Activated CD4-positive, alpha-beta T cell treated with anti-CD3 and anti-CD28 coated beads for 36 hours (primary cell): ENCODE measurements around the gene SHC3. TPM values are rescaled to one million over a fixed set of nuclear protein-coding genes. Genes with fewer than 3 reads are reported as not detected.

Experiments
- ATAC-seq: fragments of 200-7000 bp; cut with Tn5 transposase; one replicate; pipeline ENCODE4 v1.10.0; 2021; ENCODE audit warnings: mild to moderate bottlenecking, moderate library complexity
- CTCF ChIA-PET: fragments of 350-600 bp; sonication (Branson Sonifier 250); formaldehyde crosslinking; loops from one replicate; lab custom pipeline; 2021; ENCODE audit warnings: antibody characterized with exemption; lab: Charles Lee
- POLR2A ChIA-PET: fragments of 350-600 bp; sonication (Branson Sonifier 250); formaldehyde crosslinking; loops from one replicate; lab custom pipeline; 2021; ENCODE audit warnings: antibody characterized with exemption, inconsistent platforms; lab: Charles Lee
- DNase-seq: peaks from one replicate; pipeline ENCODE4 v3.0.0-alpha.2; 2020
- H3K27ac Mint-ChIP-seq: one replicate; pipeline ENCODE4 v1.8.0; 2021; ENCODE audit warnings: mixed read lengths
- H3K27me3 Mint-ChIP-seq: one replicate; pipeline ENCODE4 v1.8.0; 2021; ENCODE audit warnings: mixed read lengths
- H3K36me3 Mint-ChIP-seq: one replicate; pipeline ENCODE4 v1.8.0; 2021; ENCODE audit warnings: low read depth, mixed read lengths
- H3K4me1 Mint-ChIP-seq: one replicate; pipeline ENCODE4 v1.8.0; 2021; ENCODE audit warnings: mixed read lengths
- H3K4me3 Mint-ChIP-seq: one replicate; pipeline ENCODE4 v1.8.0; 2021; ENCODE audit warnings: mild to moderate bottlenecking, moderate library complexity, mixed read lengths
- H3K9me3 Mint-ChIP-seq: one replicate; pipeline ENCODE4 v1.8.0; 2021; ENCODE audit warnings: low read depth, mixed read lengths
- intact Hi-C, 2 experiments: fragments of 100-400 bp; cut with DNase I in 1 of 2; cut with micrococcal nuclease in 1 of 2; formaldehyde crosslinking; loops; one replicate each; pipeline versions ENCODE4 v1.14.2 to v1.15.1; 2022 to 2024; cut with DNase I, micrococcal nuclease
- total RNA-seq, 2 experiments: library from RNA; stranded (reverse); gene quantifications; one replicate each; pipeline ENCODE4 v1.2.3, GENCODE V29; 2021

SHC3 gene
- total RNA-seq, 2 experiments from 2014 or later = not detected

DNA sequence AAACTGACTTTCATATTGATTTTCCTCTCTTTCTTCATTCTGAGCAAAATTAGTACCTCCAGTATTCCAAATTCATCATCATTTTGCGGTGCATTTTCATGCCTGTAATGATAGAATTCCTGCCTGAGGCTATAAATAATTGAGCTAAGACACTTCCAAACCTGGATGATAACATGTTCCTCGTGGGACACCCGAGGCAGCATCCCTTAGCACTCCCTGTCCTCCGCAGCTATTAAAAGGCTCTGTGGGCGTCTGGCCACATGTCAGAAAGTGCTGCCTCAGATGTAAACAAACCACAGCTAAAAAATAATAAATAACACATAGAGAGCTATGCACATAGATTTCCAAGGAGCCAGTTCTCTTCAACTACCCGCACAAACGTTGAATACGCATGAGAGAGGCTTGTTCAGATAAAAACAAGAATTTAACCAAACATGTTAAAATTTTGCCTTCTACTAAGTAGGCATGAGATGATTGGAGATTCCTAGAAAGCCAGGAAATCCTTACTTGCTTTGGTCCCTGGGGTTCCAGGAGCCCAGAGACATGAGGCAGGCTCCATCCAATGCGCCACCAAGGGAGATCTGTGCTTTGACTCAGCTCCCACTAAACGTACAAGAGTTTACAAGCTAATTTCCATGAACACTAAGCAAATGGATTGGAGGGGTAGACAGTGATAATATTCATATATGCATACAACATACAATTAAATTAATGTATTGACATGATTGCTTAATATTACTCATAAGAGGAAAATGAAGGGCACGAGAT, 82.7 kb downstream of the SHC3 start:
- Mint-ChIP-seq H3K9me3 (no peaks in the 10 kb centered on the region), H3K27ac (no peak overlapping the region), H3K4me3 (no peak overlapping the region), H3K27me3 (peaks cover 8% of the 10 kb centered on the region), H3K4me1 (no peaks in the 10 kb centered on the region), H3K36me3 (no peaks in the 10 kb centered on the region)
- intact Hi-C loops = no loop called here
- ChIA-PET CTCF (no interaction called here), POLR2A (no interaction called here)
- DNase-seq (no peak), ATAC-seq (no peak)

DNA sequence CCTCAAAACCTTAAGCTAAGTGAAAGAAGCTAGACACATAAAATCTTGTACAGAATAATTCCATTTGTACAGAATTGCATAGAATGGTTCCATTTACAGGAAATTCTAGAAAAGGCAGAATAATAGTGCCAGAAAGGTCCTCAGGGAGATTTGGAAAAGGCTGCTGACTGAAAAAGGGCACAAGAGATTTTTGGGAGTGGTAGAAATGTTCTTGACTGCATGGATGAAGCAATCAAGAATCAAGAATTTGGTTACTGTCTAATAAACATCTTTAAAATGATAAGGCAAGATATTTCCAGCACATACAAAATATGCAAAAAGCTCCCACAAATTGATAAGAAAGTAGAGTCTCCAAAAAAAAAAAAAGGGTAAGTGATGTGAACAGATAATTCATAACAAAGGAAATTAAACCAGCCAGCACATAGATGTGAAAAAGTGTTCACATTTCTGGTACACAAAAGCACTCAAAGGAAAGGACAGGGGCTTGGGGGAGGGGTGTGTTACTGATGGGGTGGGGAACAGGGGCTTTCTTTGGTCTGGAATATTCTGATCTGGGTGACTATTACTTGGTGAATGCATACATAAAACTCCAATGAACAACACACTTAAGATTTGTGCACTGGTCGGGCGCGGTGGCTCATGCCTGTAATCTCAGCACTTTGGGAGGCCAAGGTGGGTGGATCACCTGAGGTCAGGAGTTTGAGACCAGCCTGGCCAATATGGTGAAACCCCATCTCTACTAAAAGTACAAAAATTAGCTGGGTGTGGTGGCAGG, 85.2 kb downstream of the SHC3 start:
- no peaks in the 10 kb centered on the region for H3K9me3 Mint-ChIP-seq
- ATAC-seq = no peak
- H3K27me3 Mint-ChIP-seq = peaks cover 10% of the 10 kb centered on the region
- CTCF ChIA-PET = no interaction called here
- DNase-seq = no peak
- POLR2A ChIA-PET = no interaction called here
- H3K4me1 Mint-ChIP-seq = peaks cover 3% of the 10 kb centered on the region
- H3K36me3 Mint-ChIP-seq = no peaks in the 10 kb centered on the region
- intact Hi-C loops = no loop called here
- H3K4me3 Mint-ChIP-seq = no peak overlapping the region
- no peak overlapping the region for H3K27ac Mint-ChIP-seq

DNA sequence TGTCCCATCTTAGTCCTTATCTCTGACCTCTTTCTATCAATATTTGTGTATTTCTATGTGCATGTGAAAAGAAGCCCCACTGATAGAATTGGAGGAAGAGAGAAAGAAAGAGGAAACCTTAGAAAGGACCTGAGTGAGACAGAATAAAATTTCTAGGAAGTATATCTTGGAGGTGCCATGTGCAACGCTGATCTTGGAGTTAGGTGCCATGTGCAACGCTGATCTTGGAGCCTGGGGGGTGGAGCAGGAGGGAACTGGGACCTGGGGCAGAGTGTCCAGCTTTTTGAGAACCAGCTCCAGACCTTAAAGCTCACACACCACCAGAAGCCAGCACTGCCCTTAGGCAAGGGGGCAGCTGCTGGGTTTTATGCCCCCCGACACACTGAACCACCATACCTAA, 89.4 kb downstream of the SHC3 start:
- DNase-seq (no peak), ATAC-seq (no peak)
- intact Hi-C loops = no loop called here
- Mint-ChIP-seq H3K27ac (no peak overlapping the region), H3K9me3 (no peaks in the 10 kb centered on the region), H3K27me3 (peaks cover 12% of the 10 kb centered on the region), H3K4me3 (no peak overlapping the region), H3K4me1 (peaks cover 3% of the 10 kb centered on the region), H3K36me3 (no peaks in the 10 kb centered on the region)
- CTCF ChIA-PET = no interaction called here
- POLR2A ChIA-PET = no interaction called here

- CTCF ChIA-PET = interaction anchor here (0.8 kb wide), 1 partner anchor 185 kb away, joined by 3 read pairs; no protein-coding TSS in a partner anchor
- intact Hi-C loops = no loop called here
- POLR2A ChIA-PET = no interaction called here
- Mint-ChIP-seq H3K27ac (no peak overlapping the region), H3K9me3 (no peaks in the 10 kb centered on the region), H3K4me1 (peaks cover 3% of the 10 kb centered on the region), H3K27me3 (peaks cover 23% of the 10 kb centered on the region), H3K4me3 (no peak overlapping the region), H3K36me3 (no peaks in the 10 kb centered on the region)
- DNase-seq (no peak), ATAC-seq (no peak)
These were observed 95.0 kb downstream of the SHC3 start for GRCh38 chr9:89083626-89084025.

- Mint-ChIP-seq H3K27ac (no peak overlapping the region), H3K9me3 (no peaks in the 10 kb centered on the region), H3K27me3 (peaks cover 20% of the 10 kb centered on the region), H3K4me1 (no peaks in the 10 kb centered on the region), H3K4me3 (no peak overlapping the region), H3K36me3 (no peaks in the 10 kb centered on the region)
- ChIA-PET CTCF (interaction anchor here (0.7 to 1.7 kb wide), 2 partner anchors 16 to 29 kb away, joined by 3 to 6 read pairs; no protein-coding TSS in a partner anchor), POLR2A (no interaction called here)
- DNase-seq (no peak), ATAC-seq (no peak)
- intact Hi-C loops = no loop called here
These were observed 98.4 kb downstream of the SHC3 start for GRCh38 chr9:89080193-89080592.

GRCh38 chr9:89079391-89079790, 99.2 kb downstream of the SHC3 start:
- Mint-ChIP-seq H3K4me3 (no peak overlapping the region), H3K27me3 (peaks cover 16% of the 10 kb centered on the region), H3K9me3 (no peaks in the 10 kb centered on the region), H3K27ac (no peak overlapping the region), H3K36me3 (no peaks in the 10 kb centered on the region), H3K4me1 (no peaks in the 10 kb centered on the region)
- intact Hi-C loops = no loop called here
- DNase-seq (no peak), ATAC-seq (no peak)
- ChIA-PET CTCF (interaction anchor here (0.5 to 1.7 kb wide), 3 partner anchors 15 to 124 kb away, joined by 3 to 6 read pairs (median 3); no protein-coding TSS in a partner anchor), POLR2A (no interaction called here)

GRCh38 chr9:89078860-89079259, 99.8 kb downstream of the SHC3 start:
- ChIA-PET POLR2A (no interaction called here), CTCF (interaction anchor here (0.5 to 1.7 kb wide), 4 partner anchors 14 to 322 kb away, joined by 3 to 6 read pairs (median 3); no protein-coding TSS in a partner anchor)
- Mint-ChIP-seq H3K9me3 (no peaks in the 10 kb centered on the region), H3K4me3 (no peak overlapping the region), H3K27me3 (peaks cover 19% of the 10 kb centered on the region), H3K27ac (no peak overlapping the region), H3K4me1 (no peaks in the 10 kb centered on the region), H3K36me3 (no peaks in the 10 kb centered on the region)
- DNase-seq (no peak), ATAC-seq (no peak)
- intact Hi-C loops = no loop called here

- no peak overlapping the region for H3K4me3 Mint-ChIP-seq
- H3K27me3 Mint-ChIP-seq = peaks cover 17% of the 10 kb centered on the region
- no peak overlapping the region for H3K27ac Mint-ChIP-seq
- no peaks in the 10 kb centered on the region for H3K36me3 Mint-ChIP-seq
- ATAC-seq (no peak), DNase-seq (no peak)
- no peaks in the 10 kb centered on the region for H3K4me1 Mint-ChIP-seq
- H3K9me3 Mint-ChIP-seq = no peaks in the 10 kb centered on the region
- ChIA-PET CTCF (interaction anchor here (0.6 to 0.7 kb wide), 2 partner anchors 220 to 322 kb away, joined by 3 read pairs; no protein-coding TSS in a partner anchor), POLR2A (no interaction called here)
- intact Hi-C loops = no loop called here
These were observed 100.2 kb downstream of the SHC3 start for GRCh38 chr9:89078421-89078820.

- POLR2A ChIA-PET = no interaction called here
- CTCF ChIA-PET = interaction anchor here (1.5 kb wide), 1 partner anchor 11 kb away, joined by 3 read pairs; no protein-coding TSS in a partner anchor
- intact Hi-C loops = no loop called here
- ATAC-seq = no peak
- Mint-ChIP-seq H3K27me3 (peaks cover 11% of the 10 kb centered on the region), H3K4me1 (no peaks in the 10 kb centered on the region), H3K9me3 (no peaks in the 10 kb centered on the region), H3K36me3 (no peaks in the 10 kb centered on the region), H3K4me3 (no peak overlapping the region), H3K27ac (no peak overlapping the region)
- DNase-seq = no peak
These were observed 101.1 kb downstream of the SHC3 start for GRCh38 chr9:89077519-89077918.

- Mint-ChIP-seq H3K27ac (no peak overlapping the region), H3K4me1 (no peaks in the 10 kb centered on the region), H3K9me3 (no peaks in the 10 kb centered on the region), H3K4me3 (no peak overlapping the region), H3K27me3 (peaks cover 6% of the 10 kb centered on the region), H3K36me3 (no peaks in the 10 kb centered on the region)
- intact Hi-C loops = no loop called here
- ATAC-seq (no peak), DNase-seq (no peak)
- POLR2A ChIA-PET = interaction anchor here (0.6 kb wide), 1 partner anchor 1061 kb away, joined by 3 read pairs; no protein-coding TSS in a partner anchor
- CTCF ChIA-PET = interaction anchor here (0.6 to 1.1 kb wide), 3 partner anchors 205 to 537 kb away, joined by 3 to 6 read pairs (median 4); no protein-coding TSS in a partner anchor
These were observed 105.2 kb downstream of the SHC3 start for GRCh38 chr9:89073397-89073796.

GRCh38 chr9:89071591-89071990, 107.0 kb downstream of the SHC3 start:
- Mint-ChIP-seq H3K4me1 (no peaks in the 10 kb centered on the region), H3K4me3 (no peak overlapping the region), H3K27me3 (peaks cover 7% of the 10 kb centered on the region), H3K27ac (no peak overlapping the region), H3K9me3 (no peaks in the 10 kb centered on the region), H3K36me3 (no peaks in the 10 kb centered on the region)
- CTCF ChIA-PET = interaction anchor here (0.8 kb wide), 1 partner anchor 29 kb away, joined by 3 read pairs; no protein-coding TSS in a partner anchor
- intact Hi-C loops = no loop called here
- POLR2A ChIA-PET = no interaction called here
- DNase-seq (no peak), ATAC-seq (no peak)
